ENCODE results near the gene CDK2AP2.
"Not testable (repeated sequence)": the region's sequence is repeated elsewhere in the genome, so short reads cannot be mapped to it uniquely, and the experiment has no call there.

The CDK2AP2 gene

DNA sequence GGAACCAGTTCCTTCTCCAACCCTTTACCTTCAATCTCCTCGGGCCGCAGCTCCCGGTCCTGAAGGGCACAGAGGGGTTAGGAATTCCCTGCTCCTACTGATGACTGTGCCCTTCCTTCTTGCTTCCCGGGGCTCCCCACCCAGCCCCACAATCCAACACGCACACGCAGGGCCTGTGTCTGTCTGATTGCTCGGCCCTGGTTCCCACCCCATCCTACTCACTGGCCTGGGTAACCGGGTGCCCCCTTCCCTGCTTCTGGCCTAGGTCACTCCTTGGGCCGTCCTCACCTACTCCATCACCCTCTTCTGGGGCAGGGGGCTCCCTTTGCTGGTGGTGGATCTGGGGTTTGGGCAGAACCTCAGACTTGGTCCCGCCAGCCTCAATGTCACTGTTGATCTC is 14.0 kb upstream of the CDK2AP2 start:
- H3K27ac Mint-ChIP-seq (ENCODE audit: low read depth) = no peak overlapping the region

DNA sequence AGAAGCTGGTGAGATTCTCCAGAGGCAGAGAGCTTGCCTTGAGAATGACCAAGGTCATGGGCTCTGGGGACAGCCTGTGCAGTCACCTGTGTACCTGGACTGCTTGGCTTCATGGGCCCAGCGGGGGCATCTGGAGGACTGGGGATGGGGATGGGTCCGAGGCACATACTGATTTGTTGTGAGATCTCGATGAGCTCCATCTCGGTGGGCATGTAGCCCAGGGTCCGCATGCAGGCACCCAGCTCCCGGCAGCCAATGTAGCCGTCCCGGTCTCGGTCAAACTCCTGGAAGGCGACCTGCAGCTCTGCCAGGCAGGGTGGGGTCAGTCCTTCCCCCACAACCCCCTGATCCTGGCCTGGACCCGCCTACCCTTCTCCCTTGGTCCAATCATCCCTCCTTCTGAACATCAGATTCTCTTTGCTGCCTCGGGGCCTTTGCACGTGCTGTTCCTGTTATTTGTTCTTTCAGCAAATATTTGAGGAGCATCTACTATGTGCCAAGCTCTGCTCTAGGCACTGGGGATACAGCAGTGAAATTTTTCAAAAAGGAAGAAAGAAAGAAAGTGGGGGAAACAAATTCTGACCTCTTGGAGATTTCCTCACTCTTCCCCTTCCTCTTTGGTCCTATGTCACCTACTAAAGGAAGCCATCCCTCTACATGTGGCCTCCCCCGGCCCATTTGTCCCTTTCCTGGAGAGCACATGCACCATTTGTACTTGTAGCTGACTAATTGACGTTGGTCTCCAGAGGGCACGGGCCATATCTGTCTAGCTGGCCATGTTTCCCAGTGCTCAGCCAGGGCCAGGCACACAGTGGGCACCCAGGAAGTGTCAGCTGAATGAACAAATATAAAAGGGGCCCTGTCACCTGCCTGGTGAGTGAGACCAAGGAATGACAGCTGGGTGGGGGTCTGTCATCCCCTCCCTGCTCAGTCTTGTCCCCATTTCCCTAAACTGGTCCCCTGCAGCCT is 13.2 kb upstream of the CDK2AP2 start:
- Mint-ChIP-seq H3K9me3 (no peaks in the 10 kb centered on the region), H3K27ac (ENCODE audit: low read depth) (no peak overlapping the region), H3K4me3 (no peak overlapping the region), H3K4me1 (no peaks in the 10 kb centered on the region), H3K36me3 (ENCODE audit: insufficient read depth) (no peaks in the 10 kb centered on the region), H3K27me3 (peaks cover 12% of the 10 kb centered on the region)
- DNase-seq (ENCODE audit: low spot score in 2 of 2) (no peak), ATAC-seq (replicated peaks; ENCODE audit: extremely low read depth, poor library complexity, severe bottlenecking) (no peak)

More for the DNA sequence above, 14.0 kb upstream of the CDK2AP2 start:
- ATAC-seq (replicated peaks; ENCODE audit: extremely low read depth, poor library complexity, severe bottlenecking) (no peak), DNase-seq (ENCODE audit: low spot score in 2 of 2) (no peak)
- no peaks in the 10 kb centered on the region for H3K4me1 Mint-ChIP-seq
- H3K9me3 Mint-ChIP-seq = no peaks in the 10 kb centered on the region
- no peaks in the 10 kb centered on the region for H3K36me3 Mint-ChIP-seq (ENCODE audit: insufficient read depth)
- H3K4me3 Mint-ChIP-seq = no peak overlapping the region
- H3K27me3 Mint-ChIP-seq = peaks cover 12% of the 10 kb centered on the region

DNA sequence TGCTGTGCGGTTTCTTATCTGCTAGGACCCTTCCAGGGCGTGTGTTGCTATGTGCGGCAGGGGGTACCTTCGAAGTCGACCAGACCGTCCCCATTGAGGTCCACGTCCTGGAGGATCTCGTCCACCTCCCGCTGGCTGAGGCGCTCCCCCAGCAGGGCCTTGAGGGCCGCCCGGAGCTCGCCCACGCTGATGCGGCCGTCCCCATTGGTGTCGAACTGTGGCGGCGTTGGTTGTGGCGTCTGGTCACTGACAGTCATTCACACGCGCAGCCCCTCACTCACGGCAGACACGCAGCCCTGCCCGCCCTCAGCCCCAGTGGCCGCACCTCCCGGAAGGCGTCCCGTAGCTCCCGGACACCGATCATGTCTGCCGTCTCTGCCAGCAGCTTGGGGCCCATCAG is 11.8 kb upstream of the CDK2AP2 start:
- H3K27me3 Mint-ChIP-seq = peaks cover 4% of the 10 kb centered on the region
- no peak overlapping the region for H3K27ac Mint-ChIP-seq (ENCODE audit: low read depth)
- H3K4me1 Mint-ChIP-seq = no peaks in the 10 kb centered on the region

DNA sequence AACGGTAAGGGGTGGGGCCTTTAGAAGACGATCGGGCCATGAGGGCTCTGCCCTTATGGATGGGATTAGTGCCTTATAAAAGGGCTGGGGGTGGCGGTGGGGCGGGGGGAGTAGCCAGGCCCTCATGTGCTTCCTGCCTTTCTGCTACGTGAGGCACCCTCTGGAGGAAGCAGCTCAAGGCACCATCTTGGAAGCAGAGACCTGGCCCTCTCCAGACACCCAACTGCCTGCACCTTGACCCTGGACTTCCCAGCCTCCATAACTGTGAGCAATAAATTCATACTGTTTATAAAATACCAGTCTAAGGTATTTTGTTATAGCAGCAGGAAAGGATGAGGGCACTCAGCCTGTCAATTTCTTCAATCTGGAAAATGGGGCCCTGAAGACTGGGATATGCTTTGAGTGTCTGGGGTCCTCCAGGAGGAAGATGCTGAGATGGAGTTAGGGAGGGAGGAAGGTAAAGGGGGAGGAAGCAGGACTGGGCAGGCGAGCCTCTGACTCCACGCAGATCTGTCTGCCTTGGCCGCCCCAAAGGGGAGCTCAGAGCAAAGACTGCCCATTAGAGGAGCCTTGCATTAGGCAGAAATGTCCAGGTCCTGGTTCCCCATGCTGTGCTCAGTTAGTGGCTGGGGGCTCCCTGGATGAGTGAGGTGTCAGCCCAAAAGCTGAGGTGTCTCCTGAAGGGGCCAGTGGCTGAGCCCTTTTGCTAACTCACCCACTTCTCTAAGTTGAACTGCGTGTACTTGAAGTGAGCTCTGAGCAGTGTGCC is 10.0 kb upstream of the CDK2AP2 start:
- no peak overlapping the region for H3K4me3 Mint-ChIP-seq
- DNase-seq (ENCODE audit: low spot score in 2 of 2) (no peak), ATAC-seq (replicated peaks; ENCODE audit: extremely low read depth, poor library complexity, severe bottlenecking) (no peak)
- H3K27me3 Mint-ChIP-seq = peaks cover 11% of the 10 kb centered on the region
- no peaks in the 10 kb centered on the region for H3K9me3 Mint-ChIP-seq
- H3K27ac Mint-ChIP-seq (ENCODE audit: low read depth) = no peak overlapping the region
- H3K36me3 Mint-ChIP-seq (ENCODE audit: insufficient read depth) = no peaks in the 10 kb centered on the region
- no peaks in the 10 kb centered on the region for H3K4me1 Mint-ChIP-seq

More for the DNA sequence above, 11.8 kb upstream of the CDK2AP2 start:
- Mint-ChIP-seq H3K9me3 (no peaks in the 10 kb centered on the region), H3K36me3 (ENCODE audit: insufficient read depth) (no peaks in the 10 kb centered on the region), H3K4me3 (no peak overlapping the region)
- no peak for DNase-seq (ENCODE audit: low spot score in 2 of 2)
- no peak for ATAC-seq (replicated peaks; ENCODE audit: extremely low read depth, poor library complexity, severe bottlenecking)

DNA sequence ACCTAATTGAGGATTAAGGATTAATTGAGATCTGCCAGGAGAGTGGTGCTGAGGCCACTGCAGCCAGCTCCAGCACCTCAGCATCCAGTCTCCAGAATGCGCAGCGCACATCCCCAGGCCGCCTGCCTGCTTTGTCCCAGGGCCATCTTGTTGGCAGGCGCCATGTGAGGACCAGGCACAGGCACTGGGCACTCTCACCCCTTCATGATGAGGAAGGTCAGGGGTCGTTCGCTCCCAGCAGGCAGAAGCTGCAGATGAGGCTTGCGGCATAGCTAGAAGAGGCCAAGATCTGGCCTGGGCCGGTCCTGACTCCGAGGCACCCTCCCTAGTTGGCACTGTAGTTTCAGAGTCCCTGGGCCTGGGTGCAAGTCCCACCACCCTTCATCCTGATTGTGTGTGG is 8.8 kb upstream of the CDK2AP2 start:
- no peak for DNase-seq (ENCODE audit: low spot score in 2 of 2)
- Mint-ChIP-seq H3K4me1 (no peaks in the 10 kb centered on the region), H3K27ac (ENCODE audit: low read depth) (no peak overlapping the region), H3K9me3 (no peaks in the 10 kb centered on the region), H3K4me3 (no peak overlapping the region), H3K36me3 (ENCODE audit: insufficient read depth) (no peaks in the 10 kb centered on the region), H3K27me3 (peaks cover 11% of the 10 kb centered on the region)
- no peak for ATAC-seq (replicated peaks; ENCODE audit: extremely low read depth, poor library complexity, severe bottlenecking)

DNA sequence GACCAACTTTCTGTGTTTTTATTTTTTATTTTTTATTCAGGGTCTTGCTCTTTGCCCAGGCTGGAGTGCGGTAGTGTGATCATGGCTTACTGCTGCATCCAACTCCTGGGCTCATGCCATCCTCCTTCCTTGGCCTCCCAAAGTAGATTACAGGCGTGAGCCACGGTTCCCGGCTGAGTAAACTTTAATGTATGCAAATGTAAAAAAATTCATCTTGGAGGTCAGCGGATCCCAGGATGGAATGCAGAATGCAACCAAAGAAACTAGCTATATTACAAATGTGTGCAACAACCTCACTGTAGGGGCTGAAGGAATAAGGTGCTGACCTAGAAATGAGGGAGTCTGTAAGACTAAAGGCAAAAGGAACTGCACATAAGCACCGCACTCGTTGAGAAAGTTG is 6.2 kb upstream of the CDK2AP2 start:
- no peak overlapping the region for H3K4me3 Mint-ChIP-seq
- H3K27ac Mint-ChIP-seq (ENCODE audit: low read depth) = no peak overlapping the region
- H3K36me3 Mint-ChIP-seq (ENCODE audit: insufficient read depth) = peaks cover 3% of the 10 kb centered on the region
- ATAC-seq (replicated peaks; ENCODE audit: extremely low read depth, poor library complexity, severe bottlenecking) (no peak), DNase-seq (ENCODE audit: low spot score in 2 of 2) (no peak)
- H3K27me3 Mint-ChIP-seq = peaks cover 11% of the 10 kb centered on the region
- H3K9me3 Mint-ChIP-seq = no peaks in the 10 kb centered on the region
- peaks cover 7% of the 10 kb centered on the region for H3K4me1 Mint-ChIP-seq

DNA sequence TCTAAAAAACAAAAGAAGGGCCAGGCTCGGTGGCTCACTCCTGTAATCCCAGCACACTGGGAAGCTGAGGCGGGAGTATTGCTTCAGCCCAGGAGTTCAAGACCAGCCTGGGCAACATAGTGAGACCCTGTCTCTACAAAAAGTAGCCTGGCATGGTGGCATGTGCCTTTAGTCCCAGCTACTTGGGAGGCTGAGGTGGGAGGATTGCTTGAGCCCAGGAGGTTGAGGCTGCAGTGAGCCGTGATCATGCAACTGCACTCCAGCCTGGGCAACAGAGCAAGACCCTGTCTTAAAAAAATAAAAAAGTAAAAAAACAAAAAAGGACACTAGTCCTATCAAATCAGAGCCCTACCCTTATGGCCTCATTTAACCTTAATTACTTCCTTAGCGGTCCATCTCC is 3.6 kb upstream of the CDK2AP2 start:
- not testable (repeated sequence) for ATAC-seq (replicated peaks; ENCODE audit: extremely low read depth, poor library complexity, severe bottlenecking); H3K27ac Mint-ChIP-seq (ENCODE audit: low read depth); H3K9me3 Mint-ChIP-seq; DNase-seq (ENCODE audit: low spot score in 2 of 2); H3K4me3 Mint-ChIP-seq
- Mint-ChIP-seq H3K36me3 (ENCODE audit: insufficient read depth) (peaks cover 19% of the 10 kb centered on the region), H3K4me1 (peaks cover 23% of the 10 kb centered on the region), H3K27me3 (peaks cover 11% of the 10 kb centered on the region)

DNA sequence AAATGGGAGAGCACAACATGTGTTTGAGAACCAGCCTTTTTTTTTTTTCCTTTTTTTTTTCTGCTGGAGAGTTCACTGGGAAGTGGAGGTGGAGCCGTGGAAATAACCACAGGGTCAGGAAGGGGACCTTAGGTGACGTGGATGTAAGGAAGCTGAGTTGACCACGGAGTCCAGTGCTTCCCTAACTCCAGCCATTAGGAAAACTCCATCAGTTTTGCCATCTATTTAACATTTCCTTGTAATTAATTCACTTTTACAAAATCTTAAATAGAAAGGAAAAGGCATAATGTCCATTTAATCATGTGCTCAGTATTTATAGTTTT is 2.0 kb upstream of the CDK2AP2 start:
- peaks cover 11% of the 10 kb centered on the region for H3K27me3 Mint-ChIP-seq
- H3K27ac Mint-ChIP-seq (ENCODE audit: low read depth) = no peak overlapping the region
- H3K4me1 Mint-ChIP-seq = peaks cover 36% of the 10 kb centered on the region
- DNase-seq (ENCODE audit: low spot score in 2 of 2) (no peak), ATAC-seq (replicated peaks; ENCODE audit: extremely low read depth, poor library complexity, severe bottlenecking) (no peak)
- no peaks in the 10 kb centered on the region for H3K9me3 Mint-ChIP-seq
- no peak overlapping the region for H3K4me3 Mint-ChIP-seq
- peaks cover 31% of the 10 kb centered on the region for H3K36me3 Mint-ChIP-seq (ENCODE audit: insufficient read depth)

DNA sequence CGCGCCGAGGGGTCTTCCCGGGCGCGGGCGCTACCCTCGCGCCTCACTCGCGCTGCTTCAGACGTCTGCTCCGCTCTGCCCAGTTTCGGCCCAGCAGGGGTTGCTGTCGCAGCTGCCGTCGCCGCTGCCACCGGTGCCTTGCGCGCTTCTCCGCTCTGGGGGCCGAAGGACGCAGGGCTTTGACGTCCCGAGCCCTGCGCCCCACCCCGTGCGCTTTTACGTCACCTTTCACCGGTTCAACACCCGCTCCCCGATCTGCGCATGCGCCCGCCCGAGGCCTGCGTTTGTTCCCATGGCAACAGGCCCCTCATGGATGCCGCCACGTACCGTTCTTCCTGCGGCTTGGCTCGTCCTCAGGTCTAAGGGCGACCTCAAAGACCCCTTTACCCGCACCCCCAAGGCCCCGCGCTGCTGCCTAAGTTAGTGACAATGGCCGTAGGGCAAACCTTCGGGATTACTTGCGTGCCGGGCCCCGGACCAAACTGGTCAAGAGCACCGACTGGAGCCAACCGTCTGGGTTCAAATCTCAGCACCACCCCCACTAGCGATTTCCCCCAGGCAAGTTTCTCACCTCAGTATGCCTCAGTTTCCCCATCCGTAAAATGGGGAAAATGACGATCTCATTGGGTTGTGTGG is 642 bp upstream of the CDK2AP2 start:
- ATAC-seq (replicated peaks; ENCODE audit: extremely low read depth, poor library complexity, severe bottlenecking) (peak; percentile 50), DNase-seq (ENCODE audit: low spot score in 2 of 2) (peak; percentile 98)
- Mint-ChIP-seq H3K36me3 (ENCODE audit: insufficient read depth) (peaks cover 37% of the 10 kb centered on the region), H3K4me3 (peak overlapping the region; percentile 94), H3K9me3 (no peaks in the 10 kb centered on the region), H3K27ac (ENCODE audit: low read depth) (peak overlapping the region; percentile 96), H3K4me1 (peaks cover 36% of the 10 kb centered on the region), H3K27me3 (peaks cover 6% of the 10 kb centered on the region)

DNA sequence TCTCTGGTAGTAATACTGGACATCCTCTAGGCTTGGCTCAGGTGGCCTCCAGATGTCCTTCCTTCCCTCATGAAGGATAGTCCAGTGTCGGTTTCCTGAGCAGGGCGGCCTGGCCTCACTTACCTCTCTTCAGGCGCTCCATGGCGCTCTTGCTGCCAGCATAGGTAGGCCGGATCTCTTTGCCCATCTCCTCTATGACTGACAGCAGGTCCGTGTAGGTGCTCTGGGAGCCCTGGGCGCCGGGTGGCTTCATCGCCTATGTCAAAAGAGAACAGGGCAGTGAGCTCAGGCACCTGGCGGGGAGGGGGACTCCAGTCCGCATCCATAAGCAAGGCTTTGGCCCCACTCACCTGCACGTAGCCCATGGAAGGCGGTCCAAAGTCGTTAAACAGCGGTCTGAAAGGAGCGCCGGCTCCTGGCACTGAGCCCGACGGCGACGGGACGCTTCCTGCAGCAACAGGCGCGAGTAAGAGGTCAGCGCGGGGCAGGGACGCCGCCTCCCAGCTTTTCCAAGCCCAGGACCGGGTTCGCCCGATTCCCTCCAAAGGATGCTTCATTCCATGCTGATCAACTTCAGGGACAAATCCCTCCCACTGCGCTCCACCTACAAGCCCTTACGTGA is 609 bp downstream of the CDK2AP2 start:
- Mint-ChIP-seq H3K4me3 (peak overlapping the region; percentile 94), H3K27me3 (no peaks in the 10 kb centered on the region), H3K27ac (ENCODE audit: low read depth) (peak overlapping the region; percentile 96), H3K4me1 (peaks cover 45% of the 10 kb centered on the region), H3K9me3 (no peaks in the 10 kb centered on the region), H3K36me3 (ENCODE audit: insufficient read depth) (peaks cover 41% of the 10 kb centered on the region)
- DNase-seq (ENCODE audit: low spot score in 2 of 2) (no peak), ATAC-seq (replicated peaks; ENCODE audit: extremely low read depth, poor library complexity, severe bottlenecking) (no peak)

DNA sequence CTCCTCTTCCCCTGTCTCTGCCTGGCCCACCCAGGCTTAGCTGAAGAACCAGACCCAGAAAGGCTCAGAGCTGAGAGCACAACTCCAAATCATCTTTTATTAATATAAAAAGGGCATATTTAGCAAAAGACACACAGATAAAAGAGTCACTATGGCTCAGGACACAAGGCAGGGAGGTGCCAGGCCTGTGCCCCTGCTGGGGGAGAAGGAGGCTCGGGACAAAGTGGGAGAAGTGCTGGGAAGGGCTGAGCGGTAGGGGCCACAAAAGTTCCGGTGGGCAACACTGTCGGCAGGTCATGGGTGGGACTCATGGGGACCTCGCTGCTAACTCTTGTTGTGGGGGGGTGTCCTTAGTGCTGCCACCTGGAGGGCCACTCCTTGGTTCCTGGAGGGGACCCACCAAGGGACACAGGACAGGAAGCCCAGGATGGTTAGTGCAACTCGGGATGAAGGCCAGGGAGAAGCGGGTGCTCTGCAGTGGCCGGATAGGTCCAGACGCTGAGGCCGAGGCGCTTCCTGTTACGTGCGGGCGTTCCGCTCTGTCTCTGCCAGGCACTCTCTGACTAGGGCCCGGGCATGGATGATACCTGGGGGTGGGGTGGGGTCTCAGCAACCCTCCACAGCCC is 1.4 kb downstream of the CDK2AP2 start:
- Mint-ChIP-seq H3K9me3 (no peaks in the 10 kb centered on the region), H3K4me1 (peaks cover 45% of the 10 kb centered on the region), H3K36me3 (ENCODE audit: insufficient read depth) (peaks cover 49% of the 10 kb centered on the region), H3K27ac (ENCODE audit: low read depth) (peak overlapping the region; percentile 99), H3K27me3 (no peaks in the 10 kb centered on the region), H3K4me3 (peak overlapping the region; percentile 94)
- no peak for DNase-seq (ENCODE audit: low spot score in 2 of 2)
- ATAC-seq (replicated peaks; ENCODE audit: extremely low read depth, poor library complexity, severe bottlenecking) = no peak

Measured in central memory CD8-positive, alpha-beta T cell (primary cell).